Testis (tissue), 2 donors: ENCODE measurements around the gene KCNJ1.

Experiments
- POLR2A ChIP-seq: fragments of 450-650 bp; IDR thresholded peaks from one replicate; pipeline ENCODE4 v1.6.1; 2017; ENCODE audit warnings: antibody characterized with exemption, mild to moderate bottlenecking, moderate library complexity
- TF ChIP-seq, protein P1 (sequence below), 3 experiments: fragments of 450-650 bp in 2 of 3; fragments of 200-600 bp in 1 of 3; sonication (generic) in 1 of 3; IDR thresholded peaks; one replicate each; pipeline ENCODE4 v1.5.1; 2016 to 2019; ENCODE audit warnings: antibody characterized with exemption in 3 of 3, mild to moderate bottlenecking in 2 of 3, moderate library complexity in 1 of 3

DNA sequence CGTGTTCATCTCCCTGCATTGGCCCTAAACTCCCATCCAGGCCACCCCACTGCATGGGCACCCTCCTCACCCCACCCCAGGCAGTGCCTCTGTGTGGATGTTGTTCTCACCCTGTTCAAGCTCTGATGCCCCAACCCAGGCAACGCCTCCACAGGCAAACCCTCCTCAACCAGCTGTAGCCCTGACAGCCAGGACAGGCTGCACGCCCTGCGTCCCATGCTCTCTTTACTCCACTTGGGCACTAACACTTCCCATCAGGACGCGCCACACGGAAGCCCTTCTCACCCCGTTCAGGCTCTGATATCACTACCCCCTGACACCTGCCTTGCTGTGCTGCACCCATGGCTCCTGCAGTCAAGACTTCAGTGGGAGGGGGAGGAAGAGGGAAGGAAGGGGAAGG, 47.9 kb downstream of the KCNJ1 start:
- TF ChIP-seq, protein P1, sequence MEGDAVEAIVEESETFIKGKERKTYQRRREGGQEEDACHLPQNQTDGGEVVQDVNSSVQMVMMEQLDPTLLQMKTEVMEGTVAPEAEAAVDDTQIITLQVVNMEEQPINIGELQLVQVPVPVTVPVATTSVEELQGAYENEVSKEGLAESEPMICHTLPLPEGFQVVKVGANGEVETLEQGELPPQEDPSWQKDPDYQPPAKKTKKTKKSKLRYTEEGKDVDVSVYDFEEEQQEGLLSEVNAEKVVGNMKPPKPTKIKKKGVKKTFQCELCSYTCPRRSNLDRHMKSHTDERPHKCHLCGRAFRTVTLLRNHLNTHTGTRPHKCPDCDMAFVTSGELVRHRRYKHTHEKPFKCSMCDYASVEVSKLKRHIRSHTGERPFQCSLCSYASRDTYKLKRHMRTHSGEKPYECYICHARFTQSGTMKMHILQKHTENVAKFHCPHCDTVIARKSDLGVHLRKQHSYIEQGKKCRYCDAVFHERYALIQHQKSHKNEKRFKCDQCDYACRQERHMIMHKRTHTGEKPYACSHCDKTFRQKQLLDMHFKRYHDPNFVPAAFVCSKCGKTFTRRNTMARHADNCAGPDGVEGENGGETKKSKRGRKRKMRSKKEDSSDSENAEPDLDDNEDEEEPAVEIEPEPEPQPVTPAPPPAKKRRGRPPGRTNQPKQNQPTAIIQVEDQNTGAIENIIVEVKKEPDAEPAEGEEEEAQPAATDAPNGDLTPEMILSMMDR (IDR thresholded peaks at IDR 0.05): no peak
- TF ChIP-seq POLR2A: no peak
